D341Med (cell line): ENCODE data around the gene EIF4B.
"Not testable (repeated sequence)": the region's sequence is repeated elsewhere in the genome, so short reads cannot be mapped to it uniquely, and the experiment has no call there.

Experiments
- DNase-seq: peaks from one replicate; pipeline ENCODE4 v3.0.0; 2012; ENCODE audit warnings: low spot score

Gene EIF4B

GRCh38 chr12:52992699-52993557 lies 13.3 kb upstream of the EIF4B start:
- no peak for DNase-seq

GRCh38 chr12:52993558-52993869 lies 12.7 kb upstream of the EIF4B start:
- no peak for DNase-seq

GRCh38 chr12:53004178-53004577 lies 2.1 kb upstream of the EIF4B start:
- DNase-seq = no peak

- DNase-seq = no peak
Observed at GRCh38 chr12:53004582-53004981, 1.7 kb upstream of the EIF4B start.

- DNase-seq = no peak
Observed at GRCh38 chr12:53005215-53005985, 856 bp upstream of the EIF4B start.

GRCh38 chr12:53006810-53007309 lies 604 bp downstream of the EIF4B start:
- peak; percentile 90 for DNase-seq

- no peak for DNase-seq
Observed at GRCh38 chr12:53007343-53007742, 1.1 kb downstream of the EIF4B start.

- DNase-seq = not testable (repeated sequence)
Observed at GRCh38 chr12:53008760-53009159, 2.5 kb downstream of the EIF4B start.

GRCh38 chr12:53010955-53011354 lies 4.7 kb downstream of the EIF4B start:
- DNase-seq = no peak

- DNase-seq = no peak
Observed at GRCh38 chr12:53011889-53012288, 5.6 kb downstream of the EIF4B start.

GRCh38 chr12:53012928-53013327 lies 6.7 kb downstream of the EIF4B start:
- no peak for DNase-seq

- no peak for DNase-seq
Observed at GRCh38 chr12:53014709-53015108, 8.5 kb downstream of the EIF4B start.

- DNase-seq = no peak
Observed at GRCh38 chr12:53025250-53025649, 19.0 kb downstream of the EIF4B start.

GRCh38 chr12:53027014-53027413 lies 20.8 kb downstream of the EIF4B start:
- not testable (repeated sequence) for DNase-seq

- no peak for DNase-seq
Observed at GRCh38 chr12:53031616-53032015, 25.4 kb downstream of the EIF4B start.

- DNase-seq = not testable (repeated sequence)
Observed at GRCh38 chr12:53033832-53034231, 27.6 kb downstream of the EIF4B start.

GRCh38 chr12:53034459-53034858 lies 28.2 kb downstream of the EIF4B start:
- no peak for DNase-seq

GRCh38 chr12:53036802-53037201 lies 30.5 kb downstream of the EIF4B start:
- DNase-seq = no peak

GRCh38 chr12:53039851-53040250 lies 33.6 kb downstream of the EIF4B start:
- DNase-seq = no peak

GRCh38 chr12:53042607-53043454 lies 36.6 kb downstream of the EIF4B start:
- DNase-seq = no peak

GRCh38 chr12:53044052-53044581 lies 37.9 kb downstream of the EIF4B start:
- peak; percentile 28 for DNase-seq
